Measurements from ENCODE around the gene BOD1L1. TPM values are rescaled to one million over a fixed set of nuclear protein-coding genes. Genes with fewer than 3 reads are reported as not detected.

Gene BOD1L1
- total and polyA plus RNA-seq, 2 of the 8 experiments (the other 6 are each of a cell fraction or from before 2014, with no cell fraction given) = 6.8 to 39.3 TPM

DNA sequence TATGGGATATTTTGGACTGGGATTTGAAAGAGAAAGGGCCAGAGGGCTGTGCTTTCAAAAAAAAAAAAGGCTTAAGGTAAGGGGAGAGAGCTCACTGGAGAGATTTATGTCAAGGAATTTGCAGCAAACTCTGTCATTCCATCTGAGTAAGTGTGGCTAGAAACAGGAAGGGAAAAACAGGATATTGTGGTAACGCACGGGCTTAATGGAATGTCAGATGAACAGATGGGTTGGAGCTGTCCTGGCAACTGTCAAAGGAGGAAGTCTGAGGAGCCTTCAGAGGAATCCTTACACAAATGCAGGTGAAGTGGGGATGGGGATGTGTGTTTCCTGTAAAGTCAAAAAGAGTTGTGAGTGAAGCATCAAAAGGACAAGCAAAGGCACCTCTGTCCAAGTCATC lies 68.1 kb downstream of the BOD1L1 start:
- H2BK15ac ChIP-seq (ENCODE audit: low read length) = no peak overlapping the region
- H2AFZ ChIP-seq (ENCODE audit: low read length) = no peak overlapping the region
- no peak overlapping the region for H2AK5ac ChIP-seq (ENCODE audit: low read depth, low read length)
- H2BK5ac ChIP-seq (ENCODE audit: low read depth, low read length) = no peak overlapping the region
- H3K23ac ChIP-seq (ENCODE audit: insufficient read length) = no peak overlapping the region
- FAIRE-seq (no peak), DNase-seq (ENCODE audit: low read depth in 1 of 2, low spot score in 2 of 2) (no peak)
- H3K79me2 ChIP-seq (ENCODE audit: control insufficient read depth in 1 of 2, insufficient read depth in 2 of 2, low read length in 2 of 2) = no peaks in the 10 kb centered on the region
- H2BK120ac ChIP-seq (replicated peaks; ENCODE audit: low read depth, low read length) = no peak overlapping the region
- WGBS, 2 experiments (ENCODE audit: extremely low coverage in 1 of 2, insufficient coverage in 1 of 2, insufficient read length in 1 of 2, insufficient replicate concordance in 2 of 2, low coverage in 1 of 2, low lambda C conversion rate in 2 of 2, missing lambda C conversion rate in 1 of 2) = 95% methylated on average over 2 of the region's 2 CpGs; no CpG with 5 or more reads in 1 of the 2 experiments
- no peak overlapping the region for H4K8ac ChIP-seq (ENCODE audit: extremely low read depth, insufficient read depth, low read length)
- no peaks in the 10 kb centered on the region for H3K79me1 ChIP-seq (ENCODE audit: low read depth, low read length)
- no peak overlapping the region for H2BK20ac ChIP-seq (ENCODE audit: low read length)
- no peak overlapping the region for H3K4ac ChIP-seq (replicated peaks; ENCODE audit: insufficient read length, low read depth, low read length)
- H4K5ac ChIP-seq (ENCODE audit: insufficient read length, low read depth, low read length) = no peak overlapping the region
- ChIA-PET CTCF (ENCODE audit: partially characterized antibody) (interaction anchor here (1.0 to 1.4 kb wide), 3 partner anchors 9 to 18 kb away, joined by 3 to 4 read pairs (median 3); no protein-coding TSS in a partner anchor), POLR2A (ENCODE audit: partially characterized antibody) (no interaction called here)
- H4K20me1 ChIP-seq (replicated peaks in 1 of 2; ENCODE audit: control insufficient read depth in 1 of 2, insufficient read depth in 2 of 2, low read length in 2 of 2) = no peaks in the 10 kb centered on the region
- H3K23me2 ChIP-seq (ENCODE audit: low read depth, low read length) = no peaks in the 10 kb centered on the region; the same call in 1 of the 2 replicates
- H3K14ac ChIP-seq (ENCODE audit: insufficient read length) = no peak overlapping the region
- H3K18ac ChIP-seq (ENCODE audit: extremely low read depth, low read length) = no peak overlapping the region
- no peak overlapping the region for H3K4me3 ChIP-seq (ENCODE audit: extremely low read depth in 1 of 4, insufficient read depth in 2 of 4, low read depth in 3 of 4, low read length in 4 of 4)
- no peaks in the 10 kb centered on the region for H3K27me3 ChIP-seq (replicated peaks in 1 of 4; ENCODE audit: control insufficient read depth in 3 of 4, extremely low read depth in 1 of 4, insufficient read depth in 3 of 4, low read length in 3 of 4)
- no peak overlapping the region for H3K27ac ChIP-seq (ENCODE audit: low read depth, low read length)
- TF ChIP-seq TBP (IDR thresholded peaks at IDR 0.05; ENCODE audit: low read depth, low read length) (no peak), RXRA (IDR thresholded peaks at IDR 0.05; ENCODE audit: insufficient read depth, low read depth, low read length) (no peak), CBX5 (IDR thresholded peaks at IDR 0.05; ENCODE audit: low read depth, low read length) (no peak), RFX5 (IDR thresholded peaks at IDR 0.05; ENCODE audit: borderline replicate concordance, low read depth, low read length) (no peak), JUND (IDR thresholded peaks at IDR 0.05; ENCODE audit: low read length) (no peak), TAF1 (IDR thresholded peaks at IDR 0.05; ENCODE audit: low read depth, low read length) (no peak), BACH1 (IDR thresholded peaks at IDR 0.05; ENCODE audit: low read length) (no peak), CREB1 (IDR thresholded peaks at IDR 0.05) (no peak), CHD1 (IDR thresholded peaks at IDR 0.05; ENCODE audit: low read depth, low read length) (no peak), SUZ12 (IDR thresholded peaks at IDR 0.05; ENCODE audit: low read length) (no peak), ASH2L (IDR thresholded peaks at IDR 0.05; ENCODE audit: low read length) (no peak), POLR2AphosphoS5 (IDR thresholded peaks at IDR 0.05; ENCODE audit: low read depth, low read length) (no peak), KDM5A (IDR thresholded peaks at IDR 0.05; ENCODE audit: low read length) (no peak), RBBP5 (IDR thresholded peaks at IDR 0.05; ENCODE audit: borderline replicate concordance, low read depth, low read length) (no peak), RNF2 (IDR thresholded peaks at IDR 0.05; ENCODE audit: borderline replicate concordance, low read depth, low read length, missing control alignments, poor library complexity, severe bottlenecking) (no peak), TCF12 (IDR thresholded peaks at IDR 0.05; ENCODE audit: low read depth, low read length) (no peak)
- H3K4me1 ChIP-seq (replicated peaks in 1 of 4; ENCODE audit: control insufficient read depth in 3 of 4, insufficient read depth in 4 of 4, low read length in 3 of 4) = no peaks in the 10 kb centered on the region
- no peak overlapping the region for H3K56ac ChIP-seq (replicated peaks; ENCODE audit: insufficient read length, low read depth, low read length)
- H4K91ac ChIP-seq (replicated peaks; ENCODE audit: insufficient read length, low read length) = no peak overlapping the region
- H3K9me3 ChIP-seq (ENCODE audit: insufficient read depth in 2 of 2, low read depth in 1 of 2, low read length in 1 of 2) = no peaks in the 10 kb centered on the region
- H2BK12ac ChIP-seq (ENCODE audit: low read depth, low read length) = no peak overlapping the region
- H3K4me2 ChIP-seq (ENCODE audit: insufficient read depth in 1 of 2, low read depth in 2 of 2, low read length in 2 of 2) = no peak overlapping the region
- 0 out of 7 replicates have a peak overlapping the region, but pooled peaks of 1 of the 4 experiments have one; percentile 4 for H3K9ac ChIP-seq (replicated peaks in 1 of 4; ENCODE audit: extremely low read depth in 1 of 4, low read depth in 3 of 4, low read length in 3 of 4)
- no peaks in the 10 kb centered on the region for H3K36me3 ChIP-seq (ENCODE audit: control insufficient read depth in 2 of 4, insufficient read depth in 4 of 4, low read length in 3 of 4)

Measured in H1 (cell line).